H9 (cell line): ENCODE measurements around the gene ACVR1B. TPM values are rescaled to one million over a fixed set of nuclear protein-coding genes. Genes with fewer than 3 reads are reported as not detected.

Experiments used
- DNase-seq: peaks from one replicate; pipeline ENCODE4 v3.0.0-alpha.2; 2017
- H2AFZ ChIP-seq: one replicate; pipeline ENCODE4 v1.6.1; 2013; ENCODE audit warnings: mild to moderate bottlenecking, low read length, control low read depth, moderate library complexity
- H2AK5ac ChIP-seq: 2 replicates; pipeline ENCODE4 v1.6.1; 2013; ENCODE audit warnings: low read length, control low read depth, mixed read lengths; ENCODE audit not compliant: insufficient read length
- H2BK120ac ChIP-seq: one replicate; pipeline ENCODE4 v1.6.1; 2013; ENCODE audit warnings: low read depth, mild to moderate bottlenecking, low read length, control low read depth, inconsistent platforms; ENCODE audit not compliant: poor library complexity, severe bottlenecking
- H2BK12ac ChIP-seq: 2 replicates; pipeline ENCODE4 v1.6.1; 2013; ENCODE audit warnings: low read length, control low read depth, mixed read lengths, low read depth; ENCODE audit not compliant: insufficient read length
- H2BK15ac ChIP-seq: 2 replicates; pipeline ENCODE4 v1.6.1; 2013; ENCODE audit warnings: low read depth, low read length, control low read depth
- H2BK20ac ChIP-seq: one replicate; pipeline ENCODE4 v1.6.1; 2013; ENCODE audit warnings: low read depth, mild to moderate bottlenecking, low read length, control low read depth, inconsistent platforms; ENCODE audit not compliant: poor library complexity, severe bottlenecking
- H2BK5ac ChIP-seq: 2 replicates; pipeline ENCODE4 v1.6.1; 2013; ENCODE audit warnings: low read length, control low read depth, mixed read lengths; ENCODE audit not compliant: insufficient read length
- H3K14ac ChIP-seq: 2 replicates; pipeline ENCODE4 v1.6.1; 2013; ENCODE audit warnings: low read length, control low read depth; ENCODE audit not compliant: insufficient read depth
- H3K18ac ChIP-seq: 2 replicates; pipeline ENCODE4 v1.6.1; 2013; ENCODE audit warnings: low read depth, mild to moderate bottlenecking, mixed read lengths, low read length, control low read depth; ENCODE audit not compliant: insufficient read length
- H3K23ac ChIP-seq: 2 replicates; pipeline ENCODE4 v1.6.1; 2013; ENCODE audit warnings: low read length, control low read depth, mixed read lengths, low read depth; ENCODE audit not compliant: insufficient read length
- H3K23me2 ChIP-seq: 2 replicates; pipeline ENCODE4 v1.6.1; 2013; ENCODE audit warnings: low read depth, mild to moderate bottlenecking, mixed read lengths, low read length, control low read depth; ENCODE audit not compliant: insufficient read length, poor library complexity, severe bottlenecking
- H3K27ac ChIP-seq: 2 replicates; pipeline ENCODE4 v1.5.1; 2013; ENCODE audit warnings: low read length, control low read depth, mixed read lengths, low read depth; ENCODE audit not compliant: insufficient read length
- H3K27me3 ChIP-seq: 2 replicates; pipeline ENCODE4 v1.6.1; 2013; ENCODE audit warnings: low read length, control low read depth, inconsistent platforms; ENCODE audit not compliant: insufficient read depth
- H3K4ac ChIP-seq: 2 replicates; pipeline ENCODE4 v1.6.1; 2013; ENCODE audit warnings: low read depth, mild to moderate bottlenecking, control low read depth, inconsistent platforms, low read length, moderate library complexity
- H3K4me1 ChIP-seq: 2 replicates; pipeline ENCODE4 v1.6.1; 2013; ENCODE audit warnings: low read length, control low read depth, inconsistent platforms; ENCODE audit not compliant: insufficient read depth
- H3K4me2 ChIP-seq: 2 replicates; pipeline ENCODE4 v1.6.1; 2013; ENCODE audit warnings: low read length, control low read depth, mixed read lengths; ENCODE audit not compliant: insufficient read length, insufficient read depth
- H3K56ac ChIP-seq: 2 replicates; pipeline ENCODE4 v1.6.1; 2013; ENCODE audit warnings: low read depth, mild to moderate bottlenecking, mixed read lengths, low read length, control low read depth; ENCODE audit not compliant: insufficient read length
- H3K79me1 ChIP-seq: 2 replicates; pipeline ENCODE4 v1.6.1; 2013; ENCODE audit warnings: low read depth, mild to moderate bottlenecking, moderate library complexity, low read length, control low read depth, inconsistent platforms; ENCODE audit not compliant: insufficient read depth, poor library complexity, severe bottlenecking
- H3K79me2 ChIP-seq: 2 replicates; pipeline ENCODE4 v1.6.1; 2013; ENCODE audit warnings: low read length, control low read depth, inconsistent platforms; ENCODE audit not compliant: insufficient read depth
- H3K9ac ChIP-seq: 2 replicates; pipeline ENCODE4 v1.6.1; 2013; ENCODE audit warnings: low read length, control low read depth, mixed read lengths; ENCODE audit not compliant: insufficient read length; ENCODE audit errors: extremely low read depth
- H3K9me3 ChIP-seq: one replicate; pipeline ENCODE4 v1.6.1; 2013; ENCODE audit warnings: low read depth, low read length, inconsistent platforms; ENCODE audit not compliant: control insufficient read depth
- H3T11ph ChIP-seq: one replicate; pipeline ENCODE4 v1.6.1; 2013; ENCODE audit warnings: mild to moderate bottlenecking, low read length, control low read depth, inconsistent platforms
- H4K20me1 ChIP-seq: one replicate; pipeline ENCODE4 v1.6.1; 2013; ENCODE audit not compliant: control insufficient read depth, insufficient read length, insufficient read depth
- H4K5ac ChIP-seq: 2 replicates; pipeline ENCODE4 v1.6.1; 2013; ENCODE audit warnings: low read depth, mild to moderate bottlenecking, mixed read lengths, low read length, control low read depth; ENCODE audit not compliant: insufficient read length
- H4K8ac ChIP-seq: replicated peaks from 2 replicates; pipeline ENCODE4 v1.6.1; 2013; ENCODE audit warnings: low read length, control low read depth, mixed read lengths, low read depth; ENCODE audit not compliant: insufficient read length
- H4K91ac ChIP-seq: 2 replicates; pipeline ENCODE4 v1.6.1; 2013; ENCODE audit warnings: low read depth, mild to moderate bottlenecking, moderate library complexity, mixed read lengths, low read length, control low read depth; ENCODE audit not compliant: insufficient read length
- H3K27ac Mint-ChIP-seq, 3 experiments: 2 replicates in 2 of 3; 3 replicates in 1 of 3; pipeline ENCODE4 v1.8.0; 2020 to 2021; ENCODE audit warnings: mixed read lengths in 3 of 3, mild to moderate bottlenecking in 1 of 3, moderate library complexity in 1 of 3
- H3K27me3 Mint-ChIP-seq: 2 replicates; pipeline ENCODE4 v1.8.0; 2021; ENCODE audit warnings: low read depth, mild to moderate bottlenecking, moderate library complexity, mixed read lengths
- H3K36me3 Mint-ChIP-seq, 3 experiments: 2 replicates in 2 of 3; 3 replicates in 1 of 3; pipeline ENCODE4 v1.8.0; 2020 to 2021; ENCODE audit warnings: low read depth in 3 of 3, mixed read lengths in 3 of 3; ENCODE audit not compliant: insufficient read depth in 1 of 3
- H3K4me1 Mint-ChIP-seq, 2 experiments: 2 replicates each; pipeline ENCODE4 v1.8.0; 2020; ENCODE audit warnings: mixed read lengths in 2 of 2
- H3K4me3 Mint-ChIP-seq, 2 experiments: 2 replicates in 1 of 2; 3 replicates in 1 of 2; pipeline ENCODE4 v1.8.0; 2020 to 2021; ENCODE audit warnings: mild to moderate bottlenecking in 2 of 2, mixed read lengths in 2 of 2, moderate library complexity in 1 of 2
- H3K9me3 Mint-ChIP-seq, 2 experiments: 2 replicates in 1 of 2; 3 replicates in 1 of 2; pipeline ENCODE4 v1.8.0; 2020; ENCODE audit warnings: mild to moderate bottlenecking in 2 of 2, mixed read lengths in 2 of 2, moderate library complexity in 1 of 2
- WGBS: extraction: QIAGEN DNeasy Blood & Tissue Kit; methylation state at CpG from one replicate; pipeline ENCODE4 v1.1.7; 2013; ENCODE audit warnings: missing lambda C conversion rate, low lambda C conversion rate, mixed read lengths; ENCODE audit not compliant: insufficient read length; ENCODE audit errors: extremely low coverage; 5-methylcytosine and 5-hydroxymethylcytosine counted together
- total RNA-seq: library from RNA; stranded (reverse); gene quantifications from 2 replicates; pipeline ENCODE4 v1.2.1, GENCODE V29; 2021
- TF ChIP-seq, protein P1 (sequence below): fragments of 200-600 bp; sonication (generic); conservative IDR thresholded peaks from 3 replicates; pipeline ENCODE4 v1.8.0; 2021; ENCODE audit warnings: antibody characterized with exemption, mild to moderate bottlenecking

Gene ACVR1B
- total RNA-seq, 1 experiment from 2014 or later, result 16.3 TPM

DNA sequence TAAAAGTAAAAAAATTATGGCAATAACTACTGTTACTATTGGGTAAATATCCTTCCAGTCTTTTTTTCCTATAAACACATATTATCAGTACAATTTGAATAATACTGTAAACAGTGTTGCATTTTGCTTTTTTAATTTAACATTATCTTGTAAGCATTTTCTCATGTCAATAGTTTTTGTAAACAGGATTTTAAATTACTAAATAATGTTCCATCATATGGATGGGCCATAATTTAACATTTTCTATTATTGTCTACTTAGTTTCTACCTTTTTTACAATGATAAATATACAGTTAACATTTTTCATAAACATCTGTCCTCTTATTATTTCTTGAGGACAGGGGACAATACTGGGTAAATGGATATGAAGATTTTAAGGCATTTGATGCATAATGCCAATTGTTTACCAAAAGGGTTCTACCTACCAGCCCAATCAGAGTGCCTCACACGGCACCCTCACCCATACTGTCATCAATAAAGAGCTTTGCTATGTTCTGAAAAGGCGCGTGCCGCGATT lies 759 bp upstream of the ACVR1B start:
- H3K79me1 ChIP-seq, result no peaks in the 10 kb centered on the region
- no peak overlapping the region for H3K18ac ChIP-seq
- H2BK5ac ChIP-seq, result no peak overlapping the region
- H3K9ac ChIP-seq, result no peak overlapping the region
- H3K4ac ChIP-seq, result no peak overlapping the region
- no peak overlapping the region for H4K8ac ChIP-seq
- no peak overlapping the region for H2BK15ac ChIP-seq
- H3K56ac ChIP-seq, result no peak overlapping the region
- no peak overlapping the region for H2BK120ac ChIP-seq
- DNase-seq, result no peak
- H3K27ac ChIP-seq, result no peak overlapping the region
- peaks cover 12% of the 10 kb centered on the region for H3K23me2 ChIP-seq
- no peak overlapping the region for H3K23ac ChIP-seq
- no CpG with 5 or more reads among the region's 5 CpGs for WGBS
- H2AK5ac ChIP-seq, result no peak overlapping the region
- H2BK12ac ChIP-seq, result no peak overlapping the region
- H4K91ac ChIP-seq, result no peak overlapping the region
- Mint-ChIP-seq H3K4me1 (peaks cover 11 to 20% of the 10 kb centered on the region in 2 experiments), H3K9me3 (no peaks in the 10 kb centered on the region), H3K36me3 (no peaks in the 10 kb centered on the region; a peak in 2 of 7 replicates), H3K4me3 (peak overlapping the region; percentile 78 to 92), H3K27ac (0 out of 7 replicates have a peak overlapping the region, but pooled peaks of 1 of the 3 experiments have one; percentile 14), H3K27me3 (peaks cover 70% of the 10 kb centered on the region)
- no peak overlapping the region for H3T11ph ChIP-seq
- H4K5ac ChIP-seq, result no peak overlapping the region
- H2AFZ ChIP-seq, result peak overlapping the region; percentile 61
- TF ChIP-seq, protein P1, sequence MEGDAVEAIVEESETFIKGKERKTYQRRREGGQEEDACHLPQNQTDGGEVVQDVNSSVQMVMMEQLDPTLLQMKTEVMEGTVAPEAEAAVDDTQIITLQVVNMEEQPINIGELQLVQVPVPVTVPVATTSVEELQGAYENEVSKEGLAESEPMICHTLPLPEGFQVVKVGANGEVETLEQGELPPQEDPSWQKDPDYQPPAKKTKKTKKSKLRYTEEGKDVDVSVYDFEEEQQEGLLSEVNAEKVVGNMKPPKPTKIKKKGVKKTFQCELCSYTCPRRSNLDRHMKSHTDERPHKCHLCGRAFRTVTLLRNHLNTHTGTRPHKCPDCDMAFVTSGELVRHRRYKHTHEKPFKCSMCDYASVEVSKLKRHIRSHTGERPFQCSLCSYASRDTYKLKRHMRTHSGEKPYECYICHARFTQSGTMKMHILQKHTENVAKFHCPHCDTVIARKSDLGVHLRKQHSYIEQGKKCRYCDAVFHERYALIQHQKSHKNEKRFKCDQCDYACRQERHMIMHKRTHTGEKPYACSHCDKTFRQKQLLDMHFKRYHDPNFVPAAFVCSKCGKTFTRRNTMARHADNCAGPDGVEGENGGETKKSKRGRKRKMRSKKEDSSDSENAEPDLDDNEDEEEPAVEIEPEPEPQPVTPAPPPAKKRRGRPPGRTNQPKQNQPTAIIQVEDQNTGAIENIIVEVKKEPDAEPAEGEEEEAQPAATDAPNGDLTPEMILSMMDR, result no peak
- H3K4me2 ChIP-seq, result peak overlapping the region; percentile 91
- peaks cover 24% of the 10 kb centered on the region; the same call in 1 of the 2 replicates for H3K27me3 ChIP-seq
- H3K14ac ChIP-seq, result no peak overlapping the region
- no peaks in the 10 kb centered on the region for H3K4me1 ChIP-seq
- no peak overlapping the region for H2BK20ac ChIP-seq
- H3K9me3 ChIP-seq, result no peaks in the 10 kb centered on the region
- no peaks in the 10 kb centered on the region for H4K20me1 ChIP-seq
- 0 out of 2 replicates have a peak, but pooled peaks cover 3% of the 10 kb centered on the region for H3K79me2 ChIP-seq
